ENCODE results near the gene FNDC3B.

GRCh38 chr3:172209333-172210321, 170.2 kb downstream of the FNDC3B start:
- TF ChIP-seq CTCF (IDR thresholded peaks at IDR 0.05; ENCODE audit: low read length) (no peak), EZH2 (optimal IDR thresholded peaks at IDR 0.05; ENCODE audit: low read depth, low read length) (no peak)
